ENCODE measurements around the gene PRPF18.

PRPF18 gene

GRCh38 chr10:13587391-13587790, 626 bp downstream of the PRPF18 start:
- H3K79me2 ChIP-seq (ENCODE audit: low read length), result peaks cover 53% of the 10 kb centered on the region
- peaks cover 8% of the 10 kb centered on the region; the same call in 1 of the 2 replicates for H3K27me3 ChIP-seq (replicated peaks; ENCODE audit: insufficient read depth, low read length)
- H3K27ac ChIP-seq (ENCODE audit: low read length), result no peak overlapping the region
- H3K9ac ChIP-seq (ENCODE audit: low read length), result peak overlapping the region; percentile 85
- H3K36me3 ChIP-seq (replicated peaks; ENCODE audit: insufficient read depth, low read length), result no peaks in the 10 kb centered on the region
- H3K4me3 ChIP-seq (ENCODE audit: low read length), result peak overlapping the region; percentile 99
- peaks cover 9% of the 10 kb centered on the region for H3K4me1 ChIP-seq (ENCODE audit: low read length)
- peak overlapping the region; percentile 87 for H3K4me2 ChIP-seq (ENCODE audit: low read depth, low read length)
- no peaks in the 10 kb centered on the region for H3F3A ChIP-seq (ENCODE audit: insufficient read depth, low read length)
- no peaks in the 10 kb centered on the region for H3K9me3 ChIP-seq (replicated peaks; ENCODE audit: insufficient read depth, low read length)
- DNase-seq, result peak; percentile 8
- H3K9me2 ChIP-seq (replicated peaks; ENCODE audit: insufficient read depth, low read length), result no peaks in the 10 kb centered on the region
- no peak for TF ChIP-seq CTCF (IDR thresholded peaks at IDR 0.05; ENCODE audit: low read length)
- TF ChIP-seq EZH2phosphoT487 (IDR thresholded peaks at IDR 0.05; ENCODE audit: low read length), result no peak
- no peak for TF ChIP-seq EZH2 (optimal IDR thresholded peaks at IDR 0.05; ENCODE audit: low read depth, low read length)
- peak overlapping the region; percentile 90 for H2AFZ ChIP-seq (ENCODE audit: low read length)
- H4K20me1 ChIP-seq (ENCODE audit: insufficient read depth, low read length), result no peaks in the 10 kb centered on the region

DNA sequence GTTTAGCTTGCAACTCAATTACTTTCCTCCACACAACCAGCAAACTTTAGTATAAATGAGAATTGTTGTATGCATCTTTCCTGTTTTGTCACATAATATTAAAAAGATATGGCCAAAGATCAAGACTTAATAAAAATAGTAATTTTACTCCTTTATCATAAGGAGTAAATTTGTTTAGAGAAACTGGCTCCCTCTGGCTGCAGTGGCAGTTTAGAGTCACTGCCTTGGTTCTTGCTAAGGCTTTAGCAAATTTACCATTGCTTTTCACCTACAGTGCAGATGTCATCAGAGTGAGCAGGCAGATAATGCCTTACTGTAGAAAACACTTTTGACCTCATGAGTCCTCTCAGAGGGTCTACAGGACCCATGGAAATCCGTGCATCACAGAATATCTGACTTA, 2.6 kb downstream of the PRPF18 start:
- peaks cover 9% of the 10 kb centered on the region for H3K4me1 ChIP-seq (ENCODE audit: low read length)
- H4K20me1 ChIP-seq (ENCODE audit: insufficient read depth, low read length), result no peaks in the 10 kb centered on the region
- H3K4me3 ChIP-seq (ENCODE audit: low read length), result no peak overlapping the region
- no peaks in the 10 kb centered on the region for H3F3A ChIP-seq (ENCODE audit: insufficient read depth, low read length)
- TF ChIP-seq EZH2phosphoT487 (IDR thresholded peaks at IDR 0.05; ENCODE audit: low read length), result no peak
- TF ChIP-seq EZH2 (optimal IDR thresholded peaks at IDR 0.05; ENCODE audit: low read depth, low read length), result no peak
- TF ChIP-seq CTCF (IDR thresholded peaks at IDR 0.05; ENCODE audit: low read length), result no peak
- H3K79me2 ChIP-seq (ENCODE audit: low read length), result peaks cover 72% of the 10 kb centered on the region
- no peak overlapping the region for H3K27ac ChIP-seq (ENCODE audit: low read length)
- no peak overlapping the region for H3K9ac ChIP-seq (ENCODE audit: low read length)
- no peak overlapping the region for H3K4me2 ChIP-seq (ENCODE audit: low read depth, low read length)
- no peak for DNase-seq
- no peaks in the 10 kb centered on the region for H3K9me2 ChIP-seq (replicated peaks; ENCODE audit: insufficient read depth, low read length)
- no peaks in the 10 kb centered on the region for H3K9me3 ChIP-seq (replicated peaks; ENCODE audit: insufficient read depth, low read length)
- H3K36me3 ChIP-seq (replicated peaks; ENCODE audit: insufficient read depth, low read length), result no peaks in the 10 kb centered on the region
- H3K27me3 ChIP-seq (replicated peaks; ENCODE audit: insufficient read depth, low read length), result no peaks in the 10 kb centered on the region
- no peak overlapping the region for H2AFZ ChIP-seq (ENCODE audit: low read length)

DNA sequence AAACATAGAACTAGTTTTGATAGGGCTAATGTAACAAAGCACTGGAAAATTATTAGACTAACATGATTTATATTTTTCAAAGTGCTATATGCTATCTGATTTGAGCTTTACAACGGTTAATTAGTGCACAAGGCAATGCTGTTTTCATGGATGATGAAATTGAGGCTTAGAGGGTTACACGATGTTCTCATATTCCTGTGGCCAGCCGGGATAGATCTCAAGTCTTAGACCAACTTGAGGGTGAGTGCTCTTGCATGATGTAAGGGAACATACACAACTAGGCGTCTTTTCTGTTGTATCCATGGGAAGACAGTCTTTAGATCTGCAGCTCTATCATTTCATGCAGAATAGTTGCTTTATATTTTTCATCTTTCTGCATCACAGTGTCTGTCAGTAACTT, 4.1 kb downstream of the PRPF18 start:
- Histone ChIP-seq H2AFZ (ENCODE audit: low read length) (no peak overlapping the region), H4K20me1 (ENCODE audit: insufficient read depth, low read length) (no peaks in the 10 kb centered on the region)
- no peak for TF ChIP-seq EZH2 (optimal IDR thresholded peaks at IDR 0.05; ENCODE audit: low read depth, low read length)
- no peak for TF ChIP-seq EZH2phosphoT487 (IDR thresholded peaks at IDR 0.05; ENCODE audit: low read length)
- TF ChIP-seq CTCF (IDR thresholded peaks at IDR 0.05; ENCODE audit: low read length), result no peak

More for the DNA sequence above, 4.1 kb downstream of the PRPF18 start:
- H3K9ac ChIP-seq (ENCODE audit: low read length), result no peak overlapping the region
- DNase-seq, result no peak
- no peak overlapping the region for H3K4me2 ChIP-seq (ENCODE audit: low read depth, low read length)
- H3K9me2 ChIP-seq (replicated peaks; ENCODE audit: insufficient read depth, low read length), result no peaks in the 10 kb centered on the region
- no peaks in the 10 kb centered on the region for H3F3A ChIP-seq (ENCODE audit: insufficient read depth, low read length)
- H3K36me3 ChIP-seq (replicated peaks; ENCODE audit: insufficient read depth, low read length), result no peaks in the 10 kb centered on the region
- H3K27me3 ChIP-seq (replicated peaks; ENCODE audit: insufficient read depth, low read length), result no peaks in the 10 kb centered on the region
- no peaks in the 10 kb centered on the region for H3K9me3 ChIP-seq (replicated peaks; ENCODE audit: insufficient read depth, low read length)
- H3K79me2 ChIP-seq (ENCODE audit: low read length), result peaks cover 85% of the 10 kb centered on the region
- H3K4me3 ChIP-seq (ENCODE audit: low read length), result no peak overlapping the region
- no peak overlapping the region for H3K27ac ChIP-seq (ENCODE audit: low read length)
- H3K4me1 ChIP-seq (ENCODE audit: low read length), result peaks cover 9% of the 10 kb centered on the region
